A549 (cell line): ENCODE measurements around the gene NXPH3.

Experiments
- CEBPB ChIP-seq, 2 experiments: fragments of >200 bp in 1 of 2; sonication (Bioruptor Twin) in 1 of 2; formaldehyde crosslinking in 1 of 2; IDR thresholded peaks; 2 replicates each; pipeline ENCODE4 v1.6.1; 2012 to 2016
- CHD2 ChIP-seq: fragments of 150-350 bp; IDR thresholded peaks from 2 replicates; pipeline ENCODE4 v1.6.1; 2014; ENCODE audit warnings: low read length; ENCODE audit not compliant: partially characterized antibody
- CTCF ChIP-seq: fragments of >200 bp; sonication (Bioruptor Twin); formaldehyde crosslinking; IDR thresholded peaks from 3 replicates; pipeline ENCODE4 v1.5.1; 2016
- EP300 ChIP-seq, 2 experiments: fragments of >200 bp; sonication (Bioruptor Twin); formaldehyde crosslinking; IDR thresholded peaks; 2 replicates in 1 of 2; 3 replicates in 1 of 2; pipeline ENCODE4 v1.6.1; 2016 to 2017
- MAZ ChIP-seq: fragments of 150-350 bp; IDR thresholded peaks from 2 replicates; pipeline ENCODE4 v1.6.1; 2014; ENCODE audit warnings: antibody characterized with exemption, low read depth, low read length, borderline replicate concordance
- MYC ChIP-seq: IDR thresholded peaks from 2 replicates; pipeline ENCODE4 v1.6.1; 2012; ENCODE audit warnings: mild to moderate bottlenecking, inconsistent platforms, low read length, improper control_type of control experiment, borderline replicate concordance
- NPAS2 ChIP-seq: fragments of 250-450 bp; sonication (Bioruptor Pico); IDR thresholded peaks from 2 replicates; pipeline ENCODE4 v1.8.0; 2022; ENCODE audit warnings: mild to moderate bottlenecking, moderate library complexity, borderline replicate concordance
- NR3C1 ChIP-seq: fragments of >200 bp; sonication (Bioruptor Twin); formaldehyde crosslinking; IDR thresholded peaks from 3 replicates; pipeline ENCODE4 v1.6.1; 2017
- POLR2A ChIP-seq: IDR thresholded peaks from 2 replicates; pipeline ENCODE4 v1.6.1; 2012; ENCODE audit warnings: mild to moderate bottlenecking, low read length
- SREBF2 ChIP-seq: fragments of 450-650 bp; IDR thresholded peaks from 2 replicates; pipeline ENCODE4 v1.6.1; 2014; ENCODE audit warnings: mild to moderate bottlenecking, moderate library complexity
- TF ChIP-seq, protein P1 (sequence below): IDR thresholded peaks from 2 replicates; pipeline ENCODE4 v1.6.1; 2012

- TF ChIP-seq NR3C1 (no peak), CTCF (no peak), POLR2A (no peak), NPAS2 (CRISPR knock-in tag) (no peak), CEBPB (IDR thresholded peaks at IDR 0.05) (no peak), CHD2 (no peak), SREBF2 (no peak), EP300 (IDR thresholded peaks at IDR 0.05) (no peak), MYC (no peak), MAZ (no peak)
- TF ChIP-seq, protein P1, sequence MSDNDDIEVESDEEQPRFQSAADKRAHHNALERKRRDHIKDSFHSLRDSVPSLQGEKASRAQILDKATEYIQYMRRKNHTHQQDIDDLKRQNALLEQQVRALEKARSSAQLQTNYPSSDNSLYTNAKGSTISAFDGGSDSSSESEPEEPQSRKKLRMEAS: no peak
These were observed 25.7 kb upstream of the NXPH3 start for GRCh38 chr17:49549691-49550678.
